Vagina (tissue), 2 donors: ENCODE data around the gene CBR3. TPM values are rescaled to one million over a fixed set of nuclear protein-coding genes. Genes with fewer than 3 reads are reported as not detected.

Source experiments
- DNase-seq, 2 donors: peaks; one replicate each; pipeline ENCODE4 v3.0.0-alpha.2; 2017; ENCODE audit errors: extremely low spot score in 2 of 2
- H3K27ac ChIP-seq: fragments of 200-600 bp; sonication (generic); one replicate; pipeline ENCODE4 v1.5.1; 2019
- H3K27me3 ChIP-seq: fragments of 200-600 bp; sonication (generic); one replicate; pipeline ENCODE4 v1.5.1; 2019
- H3K36me3 ChIP-seq, 2 donors: fragments of 200-600 bp; sonication (generic); one replicate each; pipeline ENCODE4 v1.5.1; 2017 to 2019
- H3K4me1 ChIP-seq: fragments of 200-600 bp; sonication (generic); one replicate; pipeline ENCODE4 v1.5.1; 2019
- H3K4me3 ChIP-seq, 2 donors: fragments of 200-600 bp; sonication (generic); 1 replicate in 1 of 2; 2 replicates in 1 of 2; pipeline ENCODE4 v1.5.1; 2016 to 2019
- H3K9me3 ChIP-seq: fragments of 200-600 bp; sonication (generic); one replicate; pipeline ENCODE4 v1.5.1; 2019
- CTCF ChIP-seq, 3 experiments: fragments of 450-650 bp in 2 of 3; fragments of 200-600 bp in 1 of 3; sonication (generic) in 1 of 3; IDR thresholded peaks; one replicate each; pipeline ENCODE4 v1.5.1; 2017 to 2019; ENCODE audit warnings: antibody characterized with exemption in 3 of 3, mild to moderate bottlenecking in 2 of 3, moderate library complexity in 2 of 3
- POLR2A ChIP-seq, 2 donors: fragments of 450-650 bp; IDR thresholded peaks; one replicate each; pipeline ENCODE4 v1.6.1; 2017; ENCODE audit warnings: antibody characterized with exemption in 2 of 2, mild to moderate bottlenecking in 2 of 2, moderate library complexity in 2 of 2
- POLR2AphosphoS5 ChIP-seq, 2 donors: sonication (generic); formaldehyde crosslinking; IDR thresholded peaks; one replicate each; pipeline ENCODE4 v1.9.0; 2017; ENCODE audit warnings: antibody characterized with exemption in 2 of 2, mild to moderate bottlenecking in 2 of 2, low read depth in 1 of 2; ENCODE audit not compliant: insufficient read depth in 1 of 2
- intact Hi-C: fragments of 100-400 bp; cut with DNase I; formaldehyde crosslinking; loops from one replicate; pipeline ENCODE4 v1.15.1; 2023
- total RNA-seq: library from RNA; depleted of rRNA; stranded (reverse); fragments of >200 nt; gene quantifications from one replicate; pipeline ENCODE4 v1.2.3, GENCODE V29; 2016

CBR3 gene
- total RNA-seq, 1 donor from 2014 or later, result 45.2 TPM

GRCh38 chr21:36120304-36120888 lies 14.5 kb upstream of the CBR3 start:
- Histone ChIP-seq H3K4me3 (no peak overlapping the region), H3K27ac (no peak overlapping the region), H3K4me1 (peaks cover 2% of the 10 kb centered on the region), H3K36me3 (no peaks in the 10 kb centered on the region), H3K27me3 (no peaks in the 10 kb centered on the region), H3K9me3 (no peaks in the 10 kb centered on the region)
- TF ChIP-seq POLR2A (IDR thresholded peaks at IDR 0.05) (no peak), POLR2AphosphoS5 (IDR thresholded peaks at IDR 0.05; ENCODE audit: insufficient read depth in 1 of 2, low read depth in 1 of 2) (no peak), CTCF (IDR thresholded peaks at IDR 0.05) (no peak)
- no peak for DNase-seq
- intact Hi-C loops, result no loop called here

GRCh38 chr21:36122977-36123376 lies 11.9 kb upstream of the CBR3 start:
- DNase-seq, result no peak
- no peaks in the 10 kb centered on the region for H3K9me3 ChIP-seq
- no peak overlapping the region for H3K27ac ChIP-seq
- H3K4me3 ChIP-seq, result no peak overlapping the region
- no peak for TF ChIP-seq POLR2A (IDR thresholded peaks at IDR 0.05)
- no peak for TF ChIP-seq POLR2AphosphoS5 (IDR thresholded peaks at IDR 0.05; ENCODE audit: insufficient read depth in 1 of 2, low read depth in 1 of 2)
- no peak for TF ChIP-seq CTCF (IDR thresholded peaks at IDR 0.05)
- no peaks in the 10 kb centered on the region for H3K36me3 ChIP-seq
- intact Hi-C loops, result no loop called here
- peaks cover 26% of the 10 kb centered on the region for H3K4me1 ChIP-seq
- no peaks in the 10 kb centered on the region for H3K27me3 ChIP-seq

- no peak for TF ChIP-seq POLR2AphosphoS5 (IDR thresholded peaks at IDR 0.05; ENCODE audit: insufficient read depth in 1 of 2, low read depth in 1 of 2)
- TF ChIP-seq CTCF (IDR thresholded peaks at IDR 0.05), result no peak
- TF ChIP-seq POLR2A (IDR thresholded peaks at IDR 0.05), result no peak
- Histone ChIP-seq H3K27ac (no peak overlapping the region), H3K27me3 (no peaks in the 10 kb centered on the region), H3K9me3 (no peaks in the 10 kb centered on the region), H3K4me1 (peaks cover 29% of the 10 kb centered on the region), H3K36me3 (no peaks in the 10 kb centered on the region), H3K4me3 (no peak overlapping the region)
- intact Hi-C loops, result no loop called here
- DNase-seq, result no peak
Measured at GRCh38 chr21:36124395-36124794, 10.5 kb upstream of the CBR3 start.

- no peaks in the 10 kb centered on the region for H3K27me3 ChIP-seq
- H3K4me1 ChIP-seq, result peaks cover 34% of the 10 kb centered on the region
- H3K4me3 ChIP-seq, result no peak overlapping the region
- TF ChIP-seq POLR2A (IDR thresholded peaks at IDR 0.05) (no peak), CTCF (IDR thresholded peaks at IDR 0.05) (peak; percentile 51 to 68 (median 68)), POLR2AphosphoS5 (IDR thresholded peaks at IDR 0.05; ENCODE audit: insufficient read depth in 1 of 2, low read depth in 1 of 2) (no peak)
- no peaks in the 10 kb centered on the region for H3K9me3 ChIP-seq
- no peaks in the 10 kb centered on the region for H3K36me3 ChIP-seq
- intact Hi-C loops, result no loop called here
- DNase-seq, result no peak
- peak overlapping the region; percentile 15 for H3K27ac ChIP-seq
Measured at GRCh38 chr21:36125512-36126207, 9.2 kb upstream of the CBR3 start.

- Histone ChIP-seq H3K9me3 (no peaks in the 10 kb centered on the region), H3K27ac (peak overlapping the region; percentile 42), H3K4me3 (no peak overlapping the region), H3K4me1 (peaks cover 34% of the 10 kb centered on the region), H3K36me3 (no peaks in the 10 kb centered on the region), H3K27me3 (no peaks in the 10 kb centered on the region)
- intact Hi-C loops, result no loop called here
- no peak for DNase-seq
- no peak for TF ChIP-seq POLR2AphosphoS5 (IDR thresholded peaks at IDR 0.05; ENCODE audit: insufficient read depth in 1 of 2, low read depth in 1 of 2)
- TF ChIP-seq POLR2A (IDR thresholded peaks at IDR 0.05), result no peak
- TF ChIP-seq CTCF (IDR thresholded peaks at IDR 0.05), result no peak
Measured at GRCh38 chr21:36126208-36126565, 8.7 kb upstream of the CBR3 start.
